HG03095 (cell line): Measurements from ENCODE around the gene S100Z.
"Not testable (repeated sequence)": the region's sequence is repeated elsewhere in the genome, so short reads cannot be mapped to it uniquely, and the experiment has no call there.

Experiments used
- ATAC-seq: cut with Tn5 transposase; IDR thresholded peaks from one replicate; pipeline ENCODE4 v1.9.1; 2021; ENCODE audit warnings: moderate library complexity; ENCODE audit not compliant: unreplicated experiment

S100Z gene

GRCh38 chr5:76849419-76850291 lies at the start of gene S100Z:
TSS of gene S100Z (plus strand) at chr5:76850014. CDS start at chr5:76875360, 25,346 bp downstream.
- ATAC-seq: no peak

- ATAC-seq: no peak
Observed at GRCh38 chr5:76800579-76800978, 49.2 kb upstream of the S100Z start.

DNA sequence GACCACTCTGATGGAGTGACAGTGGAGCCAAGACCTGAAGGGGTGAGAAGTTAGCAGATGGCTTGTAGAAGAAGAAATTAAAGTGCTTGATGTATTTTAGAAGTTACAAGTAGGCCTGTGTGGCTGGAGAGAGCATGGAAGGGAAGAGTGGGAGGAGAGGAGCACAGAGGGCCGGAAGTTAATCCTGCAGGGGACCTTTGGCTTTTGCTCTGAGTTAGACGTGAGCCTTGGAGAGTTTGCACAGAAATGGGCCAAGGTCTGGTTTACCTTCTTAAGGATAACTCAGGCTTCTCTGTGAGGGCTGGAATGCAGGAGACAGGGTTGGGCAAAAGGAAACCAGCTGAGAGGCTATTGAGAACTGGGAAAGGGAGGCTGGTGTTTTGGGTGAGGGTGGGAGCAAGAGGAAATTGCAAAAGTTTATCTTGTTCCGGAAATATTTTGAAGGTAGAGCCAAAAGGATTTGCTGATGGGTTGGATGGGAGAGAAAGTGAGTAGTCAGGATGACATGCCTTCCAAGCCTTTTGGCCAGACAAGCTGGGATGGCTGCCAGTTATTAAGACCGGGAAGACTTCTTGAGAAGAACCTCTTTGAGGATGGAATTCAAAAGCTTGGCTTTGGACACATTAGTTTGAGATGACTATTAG lies 48.5 kb upstream of the S100Z start:
- ATAC-seq: no peak

- no peak for ATAC-seq
Observed at GRCh38 chr5:76801803-76802195, 48.0 kb upstream of the S100Z start.

- ATAC-seq: no peak
Observed at GRCh38 chr5:76804266-76804665, 45.5 kb upstream of the S100Z start.

GRCh38 chr5:76805821-76806505 lies 43.9 kb upstream of the S100Z start:
- no peak for ATAC-seq

DNA sequence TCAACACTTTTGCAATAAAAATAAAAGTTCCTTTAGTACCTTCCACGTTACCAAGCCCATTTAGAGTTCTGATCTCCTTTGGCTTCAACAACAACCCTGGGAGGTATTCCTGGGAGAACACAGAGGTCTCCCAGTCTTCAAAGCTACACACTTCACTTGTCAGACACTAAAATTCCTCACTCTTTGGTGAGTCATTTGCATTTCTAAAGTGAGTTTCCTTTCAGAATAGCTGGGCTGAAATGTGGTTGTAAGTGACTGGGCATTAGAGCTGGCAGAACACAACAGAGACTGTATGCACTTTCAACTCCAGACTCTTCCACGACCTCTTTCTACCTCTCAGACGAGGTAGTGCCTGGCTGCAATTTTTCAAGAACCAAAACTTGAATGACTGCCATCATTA lies 42.5 kb upstream of the S100Z start:
- ATAC-seq: no peak

GRCh38 chr5:76808141-76808691 lies 41.6 kb upstream of the S100Z start:
- ATAC-seq: no peak

- no peak for ATAC-seq
Observed at GRCh38 chr5:76809141-76809540, 40.7 kb upstream of the S100Z start.

GRCh38 chr5:76810236-76810635 lies 39.6 kb upstream of the S100Z start:
- ATAC-seq: no peak

GRCh38 chr5:76811214-76811613 lies 38.6 kb upstream of the S100Z start:
- ATAC-seq: no peak

DNA sequence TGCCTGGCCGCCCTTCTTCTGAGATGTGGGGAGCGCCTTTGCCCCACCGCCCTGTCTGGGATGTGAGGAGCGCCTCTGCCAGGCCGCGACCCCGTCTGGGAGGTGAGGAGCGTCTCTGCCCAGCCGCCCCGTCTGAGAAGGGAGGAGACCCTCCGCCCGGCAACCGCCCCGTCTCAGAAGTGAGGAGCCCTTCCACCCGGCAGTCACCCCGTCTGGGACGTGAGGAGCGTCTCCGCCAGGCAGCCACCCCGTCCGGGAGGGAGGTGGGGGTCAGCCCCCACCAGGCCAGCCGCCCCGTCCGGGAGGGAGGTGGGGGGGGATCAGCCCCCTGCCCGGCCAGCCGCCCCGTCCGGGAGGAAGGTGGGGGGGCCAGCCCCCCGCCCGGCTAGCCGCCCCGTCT lies 37.6 kb upstream of the S100Z start:
- ATAC-seq: not testable (repeated sequence)

- ATAC-seq: no peak
Observed at GRCh38 chr5:76813982-76814562, 35.7 kb upstream of the S100Z start.

DNA sequence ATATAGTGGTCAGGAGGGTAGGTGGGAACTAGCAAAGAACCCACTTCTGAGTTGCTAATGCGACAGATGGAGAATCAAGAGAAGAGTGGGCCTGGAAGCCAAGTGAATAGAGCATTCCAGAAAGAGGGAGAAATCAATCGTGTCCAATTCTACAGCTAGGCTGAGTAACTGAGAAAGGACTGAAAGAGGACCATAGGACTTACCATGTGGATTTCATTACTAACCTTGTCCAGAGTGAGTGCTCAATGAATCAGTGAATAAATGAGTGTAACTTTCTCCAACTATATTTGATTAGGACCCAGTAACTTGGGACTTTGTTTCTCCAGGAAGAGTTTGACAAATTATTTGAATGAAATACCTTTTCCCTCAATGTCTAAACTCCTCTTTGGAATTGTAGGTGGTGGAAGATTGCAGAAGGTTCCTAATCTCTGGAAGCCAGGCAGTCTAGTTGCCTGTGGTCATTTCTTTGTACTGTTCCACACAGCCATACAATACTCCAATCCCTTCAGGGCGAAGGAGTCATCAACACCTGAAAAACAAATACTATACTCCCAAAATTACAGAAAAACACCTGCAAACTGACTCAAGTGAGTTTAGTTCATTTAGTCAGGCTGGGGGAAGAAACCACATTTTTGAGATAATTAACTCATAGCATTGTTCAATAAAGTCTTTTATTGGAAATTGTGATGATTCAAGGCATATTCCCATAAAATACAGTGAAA lies 33.5 kb upstream of the S100Z start:
- ATAC-seq: no peak

GRCh38 chr5:76818844-76819831 lies 30.7 kb upstream of the S100Z start, which contains the start of gene F2RL1:
TSS of gene F2RL1 (plus strand) at chr5:76819030. CDS start at chr5:76819183, 153 bp downstream.
- ATAC-seq: no peak

GRCh38 chr5:76819851-76820525 lies 29.8 kb upstream of the S100Z start:
- no peak for ATAC-seq

- ATAC-seq: no peak
Observed at GRCh38 chr5:76820526-76820890, 29.3 kb upstream of the S100Z start.

DNA sequence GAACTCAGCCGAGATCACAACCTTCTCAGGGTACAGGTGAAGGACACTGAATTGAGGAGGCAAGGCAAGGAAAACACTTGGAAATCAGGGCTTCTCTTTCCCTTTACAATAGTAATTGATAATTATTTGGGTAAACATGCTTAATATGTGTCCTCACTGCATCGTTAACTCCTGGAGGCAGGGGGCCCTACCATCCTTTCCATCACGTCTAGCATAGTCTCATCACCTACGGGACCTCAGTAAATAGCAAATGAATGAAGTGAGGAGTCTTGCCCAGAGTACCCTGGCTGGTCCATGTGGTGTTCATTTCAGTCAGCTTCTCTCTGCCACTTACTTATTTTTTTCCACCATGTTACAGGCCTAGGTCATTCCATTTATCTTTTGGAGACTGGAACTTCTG lies 28.7 kb upstream of the S100Z start:
- no peak for ATAC-seq
